Measurements from ENCODE around the gene TAOK1.

The TAOK1 gene

GRCh38 chr17:29597361-29598172, 207.4 kb downstream of the TAOK1 start:
- no peak for TF ChIP-seq CTCF (IDR thresholded peaks at IDR 0.05; ENCODE audit: insufficient read depth, low read length, poor library complexity, severe bottlenecking)
- DNase-seq (ENCODE audit: extremely low read depth, insufficient read length) = no peak
- no peak overlapping the region for H3K4me3 ChIP-seq (replicated peaks; ENCODE audit: low read depth, low read length)

More at GRCh38 chr17:29597361-29598172, 207.4 kb downstream of the TAOK1 start:
- no peaks in the 10 kb centered on the region for H3K36me3 ChIP-seq (ENCODE audit: control insufficient read depth, insufficient read depth, low read length)
- no peaks in the 10 kb centered on the region for H3K27me3 ChIP-seq (replicated peaks; ENCODE audit: control insufficient read depth, insufficient read depth, low read length)

Data from GM06990 (cell line).